Cardiac muscle cell (in vitro differentiated cells and primary cell): ENCODE measurements around the gene ANKDD1A. TPM values are rescaled to one million over a fixed set of nuclear protein-coding genes. Genes with fewer than 3 reads are reported as not detected.

Experiments
- DNase-seq, 2 donors: peaks; one replicate each; pipeline versions ENCODE4 v3.0.0 to v3.0.0-alpha.2; 2010 to 2017; ENCODE audit warnings: low read depth in 1 of 2, low spot score in 1 of 2
- H3K27ac ChIP-seq: fragments of 200-600 bp; sonication (generic); 2 replicates; pipeline ENCODE4 v1.5.1; 2016
- H3K27me3 ChIP-seq: fragments of 200-600 bp; sonication (generic); 2 replicates; pipeline ENCODE4 v1.6.0; 2016; ENCODE audit warnings: control low read depth
- H3K36me3 ChIP-seq: fragments of 200-600 bp; sonication (generic); 2 replicates; pipeline ENCODE4 v1.5.1; 2016; ENCODE audit warnings: control low read depth
- H3K4me1 ChIP-seq: fragments of 200-600 bp; sonication (generic); 2 replicates; pipeline ENCODE4 v1.8.1; 2017; ENCODE audit warnings: low read depth, mild to moderate bottlenecking, mixed run types
- H3K4me3 ChIP-seq: fragments of 200-600 bp; sonication (generic); 2 replicates; pipeline ENCODE4 v1.5.1; 2016; ENCODE audit warnings: mild to moderate bottlenecking
- H3K9me3 ChIP-seq: fragments of 200-600 bp; sonication (generic); 2 replicates; pipeline ENCODE4 v1.5.1; 2017; ENCODE audit warnings: low read depth, mild to moderate bottlenecking, control low read depth
- CTCF ChIP-seq: IDR thresholded peaks from 2 replicates; pipeline ENCODE4 v1.5.1; 2012; ENCODE audit warnings: low read depth, mild to moderate bottlenecking, low read length
- polyA plus RNA-seq: library from polyadenylated mRNA; unstranded; fragments of >200 nt; fragmentation: Nextera tagmentation; extraction: Ambion mirVana; gene quantifications from 2 replicates; pipeline ENCODE4 v1.2.1, GENCODE V29; 2016
- total RNA-seq: library from RNA; depleted of rRNA; stranded (reverse); fragments of >200 nt; gene quantifications from 2 replicates; pipeline ENCODE4 v1.2.3, GENCODE V29; 2016

ANKDD1A gene
- total and polyA plus RNA-seq, 2 experiments from 2014 or later, result 2.9 to 5.4 TPM

GRCh38 chr15:64896371-64897069 is 15.2 kb upstream of the ANKDD1A start:
- DNase-seq, result no peak
- Histone ChIP-seq H3K4me3 (no peak overlapping the region), H3K9me3 (no peaks in the 10 kb centered on the region), H3K27me3 (no peaks in the 10 kb centered on the region), H3K36me3 (no peaks in the 10 kb centered on the region), H3K27ac (peak overlapping the region; percentile 62), H3K4me1 (peaks cover 27% of the 10 kb centered on the region)
- no peak for TF ChIP-seq CTCF

- peak in 1 of 2 donors; percentile 76 for DNase-seq
- peaks cover 27% of the 10 kb centered on the region for H3K4me1 ChIP-seq
- no peaks in the 10 kb centered on the region for H3K9me3 ChIP-seq
- no peak overlapping the region for H3K27ac ChIP-seq
- no peaks in the 10 kb centered on the region for H3K27me3 ChIP-seq
- no peak for TF ChIP-seq CTCF
- H3K36me3 ChIP-seq, result no peaks in the 10 kb centered on the region
- H3K4me3 ChIP-seq, result no peak overlapping the region
Observed at GRCh38 chr15:64897345-64897985, 14.2 kb upstream of the ANKDD1A start.

- no peak for TF ChIP-seq CTCF
- Histone ChIP-seq H3K4me3 (no peak overlapping the region), H3K4me1 (peaks cover 27% of the 10 kb centered on the region), H3K9me3 (no peaks in the 10 kb centered on the region), H3K36me3 (no peaks in the 10 kb centered on the region), H3K27ac (no peak overlapping the region), H3K27me3 (no peaks in the 10 kb centered on the region)
- no peak for DNase-seq
Observed at GRCh38 chr15:64898406-64898805, 13.3 kb upstream of the ANKDD1A start.

- Histone ChIP-seq H3K9me3 (no peaks in the 10 kb centered on the region), H3K36me3 (no peaks in the 10 kb centered on the region)
- no peak for DNase-seq
Observed at GRCh38 chr15:64901141-64901540, 10.6 kb upstream of the ANKDD1A start.

GRCh38 chr15:64901914-64902313 is 9.8 kb upstream of the ANKDD1A start:
- no peaks in the 10 kb centered on the region for H3K36me3 ChIP-seq
- no peak overlapping the region for H3K4me3 ChIP-seq
- DNase-seq, result no peak
- H3K4me1 ChIP-seq, result peaks cover 3% of the 10 kb centered on the region
- no peak for TF ChIP-seq CTCF
- no peak overlapping the region for H3K27ac ChIP-seq
- no peaks in the 10 kb centered on the region for H3K9me3 ChIP-seq
- H3K27me3 ChIP-seq, result no peaks in the 10 kb centered on the region

More at GRCh38 chr15:64901141-64901540, 10.6 kb upstream of the ANKDD1A start:
- no peak overlapping the region for H3K27ac ChIP-seq
- peaks cover 6% of the 10 kb centered on the region for H3K4me1 ChIP-seq
- no peak overlapping the region for H3K4me3 ChIP-seq
- no peak for TF ChIP-seq CTCF
- no peaks in the 10 kb centered on the region for H3K27me3 ChIP-seq
